IMR-90 (cell line): ENCODE data around the gene OR6J1. TPM values are rescaled to one million over a fixed set of nuclear protein-coding genes. Genes with fewer than 3 reads are reported as not detected.

Source experiments
- ATAC-seq: fragments of 200-7000 bp; cut with Tn5 transposase; 2 replicates; pipeline ENCODE4 v1.9.1; 2020; ENCODE audit warnings: low read depth, mild to moderate bottlenecking, moderate library complexity
- BruUV-seq: library from RNA; stranded (reverse); fragments of 400-500 nt; replicated peaks from 2 replicates; lab custom pipeline; 2021; lab: Mats Ljungman, UMichigan
- CTCF ChIA-PET: fragments of 300-600 bp; formaldehyde crosslinking; extraction: SDS; loops from one replicate; lab custom pipeline; 2021; ENCODE audit warnings: antibody characterized with exemption; lab: Yijun Ruan, JAX
- POLR2A ChIA-PET: fragments of 300-600 bp; sonication (Branson Sonifier 250); formaldehyde crosslinking; loops from one replicate; lab custom pipeline; 2022; ENCODE audit warnings: antibody characterized with exemption; ENCODE audit not compliant: unreplicated experiment; lab: Charles Lee
- DNase-seq: peaks from one replicate; pipeline ENCODE4 v3.0.0; 2013
- H2AFZ ChIP-seq: replicated peaks from 2 replicates; pipeline ENCODE3; 2013; ENCODE audit warnings: low read length, mild to moderate bottlenecking; ENCODE audit not compliant: poor library complexity
- H2AK5ac ChIP-seq: 2 replicates; pipeline ENCODE4 v1.6.1; 2013; ENCODE audit warnings: low read depth, low read length, inconsistent platforms
- H2AK9ac ChIP-seq: replicated peaks from 2 replicates; pipeline ENCODE3; 2013; ENCODE audit warnings: mild to moderate bottlenecking, low read depth, low read length, moderate library complexity; ENCODE audit not compliant: poor library complexity
- H2BK120ac ChIP-seq: 2 replicates; pipeline ENCODE4 v1.6.1; 2013; ENCODE audit warnings: low read depth, low read length, inconsistent platforms
- H2BK15ac ChIP-seq: 3 replicates; pipeline ENCODE4 v1.6.1; 2013; ENCODE audit warnings: low read depth, low read length, inconsistent platforms
- H2BK20ac ChIP-seq: 2 replicates; pipeline ENCODE4 v1.6.1; 2013; ENCODE audit warnings: low read depth, mild to moderate bottlenecking, inconsistent platforms, low read length, moderate library complexity
- H2BK5ac ChIP-seq: 2 replicates; pipeline ENCODE4 v1.6.1; 2013; ENCODE audit warnings: mild to moderate bottlenecking, low read depth, low read length, inconsistent platforms; ENCODE audit not compliant: poor library complexity, severe bottlenecking
- H3K14ac ChIP-seq: replicated peaks from 2 replicates; pipeline ENCODE4 v1.6.1; 2013; ENCODE audit warnings: low read depth, low read length, inconsistent platforms
- H3K18ac ChIP-seq: 2 replicates; pipeline ENCODE4 v1.6.1; 2013; ENCODE audit warnings: low read depth, low read length, control low read depth
- H3K23ac ChIP-seq: 2 replicates; pipeline ENCODE4 v1.6.1; 2013; ENCODE audit warnings: low read depth, low read length, inconsistent platforms
- H3K27ac ChIP-seq: 2 replicates; pipeline ENCODE4 v1.5.1; 2013; ENCODE audit warnings: mild to moderate bottlenecking, control low read depth, low read length; ENCODE audit not compliant: insufficient read depth
- H3K27me3 ChIP-seq: 2 replicates; pipeline ENCODE4 v1.6.1; 2013; ENCODE audit warnings: low read length; ENCODE audit not compliant: control insufficient read depth, insufficient read depth
- H3K36me3 ChIP-seq: 2 replicates; pipeline ENCODE4 v1.6.1; 2013; ENCODE audit warnings: low read length, mixed read lengths; ENCODE audit not compliant: control insufficient read depth, insufficient read depth
- H3K4ac ChIP-seq: 2 replicates; pipeline ENCODE4 v1.6.1; 2013; ENCODE audit warnings: low read depth, low read length, inconsistent platforms
- H3K4me1 ChIP-seq: 2 replicates; pipeline ENCODE4 v1.6.1; 2013; ENCODE audit warnings: low read length, mixed read lengths; ENCODE audit not compliant: control insufficient read depth, insufficient read depth
- H3K4me2 ChIP-seq: 2 replicates; pipeline ENCODE4 v1.6.1; 2013; ENCODE audit warnings: low read depth, mild to moderate bottlenecking, control low read depth, low read length, moderate library complexity
- H3K4me3 ChIP-seq: 2 replicates; pipeline ENCODE4 v1.5.1; 2013; ENCODE audit warnings: low read depth, mild to moderate bottlenecking, control low read depth, low read length, moderate library complexity; ENCODE audit not compliant: insufficient read depth
- H3K56ac ChIP-seq: 2 replicates; pipeline ENCODE4 v1.6.1; 2013; ENCODE audit warnings: low read length, inconsistent platforms; ENCODE audit not compliant: insufficient read depth; ENCODE audit errors: extremely low read depth
- H3K79me1 ChIP-seq, 2 experiments: 2 replicates each; pipeline ENCODE4 v1.6.1; 2013; ENCODE audit warnings: low read length in 2 of 2, inconsistent platforms in 1 of 2, low read depth in 1 of 2
- H3K9ac ChIP-seq: 2 replicates; pipeline ENCODE4 v1.6.1; 2013; ENCODE audit warnings: low read depth, low read length, control low read depth
- H3K9me1 ChIP-seq: 2 replicates; pipeline ENCODE4 v1.6.1; 2013; ENCODE audit warnings: low read length, inconsistent platforms; ENCODE audit not compliant: insufficient read depth
- H3K9me3 ChIP-seq: 2 replicates; pipeline ENCODE4 v1.6.1; 2013; ENCODE audit warnings: low read length; ENCODE audit not compliant: control insufficient read depth, insufficient read depth
- H4K20me1 ChIP-seq: 2 replicates; pipeline ENCODE4 v1.6.1; 2013; ENCODE audit warnings: low read length, inconsistent platforms; ENCODE audit not compliant: insufficient read depth
- H4K5ac ChIP-seq: 2 replicates; pipeline ENCODE4 v1.6.1; 2013; ENCODE audit warnings: mild to moderate bottlenecking, low read depth, low read length, control low read depth
- H4K8ac ChIP-seq, 2 experiments: 2 replicates each; pipeline ENCODE4 v1.6.1; 2013; ENCODE audit warnings: low read depth in 2 of 2, low read length in 2 of 2, control low read depth in 1 of 2, inconsistent platforms in 1 of 2
- H4K91ac ChIP-seq: 2 replicates; pipeline ENCODE4 v1.6.1; 2013; ENCODE audit warnings: low read depth, low read length, inconsistent platforms; ENCODE audit not compliant: insufficient read depth
- BHLHE40 ChIP-seq: fragments of 150-350 bp; IDR thresholded peaks from 2 replicates; pipeline ENCODE4 v1.6.1; 2016; ENCODE audit warnings: mild to moderate bottlenecking, low read depth, low read length
- CEBPB ChIP-seq: IDR thresholded peaks from 2 replicates; pipeline ENCODE4 v1.6.1; 2012; ENCODE audit warnings: low read depth, low read length, improper control_type of control experiment
- CHD1 ChIP-seq: IDR thresholded peaks from 2 replicates; pipeline ENCODE4 v1.6.1; 2012; ENCODE audit warnings: low read depth, low read length, improper control_type of control experiment
- CTCF ChIP-seq: conservative IDR thresholded peaks from 2 replicates; pipeline ENCODE4 v1.5.1; 2012; ENCODE audit warnings: mild to moderate bottlenecking, low read depth, low read length, improper control_type of control experiment
- ELK1 ChIP-seq: fragments of 150-350 bp; IDR thresholded peaks from 2 replicates; pipeline ENCODE4 v1.6.1; 2016; ENCODE audit warnings: low read depth, mild to moderate bottlenecking, low read length, moderate library complexity, borderline replicate concordance
- FOS ChIP-seq: fragments of 150-350 bp; IDR thresholded peaks from 2 replicates; pipeline ENCODE4 v1.6.1; 2016; ENCODE audit warnings: low read depth, low read length
- MAFK ChIP-seq: IDR thresholded peaks from 2 replicates; pipeline ENCODE4 v1.6.1; 2012; ENCODE audit warnings: low read depth, low read length, improper control_type of control experiment
- MAZ ChIP-seq: IDR thresholded peaks from 2 replicates; pipeline ENCODE4 v1.6.1; 2012; ENCODE audit warnings: low read depth, mild to moderate bottlenecking, low read length, improper control_type of control experiment, moderate library complexity, borderline replicate concordance
- MXI1 ChIP-seq: IDR thresholded peaks from 2 replicates; pipeline ENCODE4 v1.6.1; 2012; ENCODE audit warnings: low read depth, mild to moderate bottlenecking, low read length, moderate library complexity, borderline replicate concordance
- NFE2L2 ChIP-seq: fragments of 150-350 bp; IDR thresholded peaks from 2 replicates; pipeline ENCODE4 v1.6.1; 2016; ENCODE audit warnings: low read depth, mild to moderate bottlenecking, low read length
- POLR2A ChIP-seq: IDR thresholded peaks from 2 replicates; pipeline ENCODE4 v1.6.1; 2012; ENCODE audit warnings: mild to moderate bottlenecking, low read depth, low read length
- RAD21 ChIP-seq: IDR thresholded peaks from 2 replicates; pipeline ENCODE4 v1.6.1; 2012; ENCODE audit warnings: low read length, improper control_type of control experiment
- RCOR1 ChIP-seq: IDR thresholded peaks from 2 replicates; pipeline ENCODE4 v1.6.1; 2012; ENCODE audit warnings: mild to moderate bottlenecking, low read length, improper control_type of control experiment; ENCODE audit not compliant: insufficient replicate concordance
- RFX5 ChIP-seq: IDR thresholded peaks from 2 replicates; pipeline ENCODE4 v1.8.0; 2012; ENCODE audit warnings: low read depth, mild to moderate bottlenecking, low read length, moderate library complexity
- SMC3 ChIP-seq: fragments of 150-350 bp; IDR thresholded peaks from 2 replicates; pipeline ENCODE4 v1.6.1; 2016; ENCODE audit warnings: low read depth, mild to moderate bottlenecking, antibody characterized with exemption, low read length, moderate library complexity
- USF2 ChIP-seq: fragments of 150-350 bp; IDR thresholded peaks from 2 replicates; pipeline ENCODE4 v1.6.1; 2017; ENCODE audit warnings: mild to moderate bottlenecking, antibody characterized with exemption, low read length, low read depth
- WGBS, 2 experiments: methylation state at CpG; one replicate each; pipeline versions ENCODE4 v1.1.5 to v1.1.7; 2013; ENCODE audit warnings: missing lambda C conversion rate in 2 of 2; ENCODE audit not compliant: insufficient read length in 1 of 2; ENCODE audit errors: extremely low coverage in 2 of 2; 5-methylcytosine and 5-hydroxymethylcytosine counted together
- dilution Hi-C: fragments of 300-500 bp; cut with HindIII; formaldehyde crosslinking; loops from one replicate; pipeline ENCODE4 v1.14.3; 2018; ENCODE audit warnings: low sequenced_read_pairs; ENCODE audit not compliant: unreplicated experiment
- in situ Hi-C: fragments of 300-500 bp; cut with MboI; formaldehyde crosslinking; loops from 3 replicates; pipeline ENCODE4 v1.14.3; 2019; ENCODE audit warnings: low sequenced_read_pairs, inconsistent platforms, mixed read lengths
- intact Hi-C: fragments of 100-400 bp; cut with micrococcal nuclease; formaldehyde crosslinking; loops from 2 replicates; pipeline ENCODE4 v1.10.0; 2022
- polyA plus RNA-seq, 3 experiments: library from polyadenylated mRNA; depleted of rRNA; stranded (reverse); fragments of >200 nt; gene quantifications; 2 replicates each; pipeline ENCODE4 v1.2.3, GENCODE V29; 2012; ENCODE audit warnings: low replicate concordance in 1 of 3
- total RNA-seq: library from RNA; depleted of rRNA; stranded (reverse); fragments of >200 nt; gene quantifications from 2 replicates; pipeline ENCODE4 v1.2.3, GENCODE V29; 2012

Gene OR6J1
- total and polyA plus RNA-seq, 2 of the 4 experiments (the other 2 are of a cell fraction) = not detected

GRCh38 chr14:22614240-22614799, 29.8 kb downstream of the OR6J1 start:
- Histone ChIP-seq H2BK5ac (peak overlapping the region; percentile 41), H2AK5ac (no peak overlapping the region), H3K4me3 (no peak overlapping the region), H2BK20ac (no peak overlapping the region), H3K4me2 (peak overlapping the region; percentile 17; the same call in 1 of the 2 replicates), H3K4me1 (peaks cover 7% of the 10 kb centered on the region), H4K91ac (no peak overlapping the region), H3K9me3 (no peaks in the 10 kb centered on the region), H4K20me1 (no peaks in the 10 kb centered on the region), H3K4ac (no peak overlapping the region; the same call in 1 of the 2 replicates), H3K56ac (no peak overlapping the region), H4K8ac (no peak overlapping the region; a peak in 1 of 4 replicates), H3K79me1 (no peaks in the 10 kb centered on the region; a peak in 1 of 4 replicates), H3K27ac (no peak overlapping the region), H3K27me3 (no peaks in the 10 kb centered on the region), H3K9me1 (peaks cover 31% of the 10 kb centered on the region), H3K36me3 (peaks cover 28% of the 10 kb centered on the region), H2AK9ac (no peak overlapping the region), H2AFZ (peak overlapping the region; percentile 38), H3K14ac (no peak overlapping the region), H3K9ac (no peak overlapping the region), H2BK15ac (no peak overlapping the region), H3K23ac (no peak overlapping the region), H2BK120ac (peak overlapping the region; percentile 55; the same call in 1 of the 2 replicates), H4K5ac (no peak overlapping the region), H3K18ac (no peak overlapping the region)
- dilution Hi-C loops = no loop called here
- TF ChIP-seq BHLHE40 (peak; percentile 90), MAZ (peak; percentile 47; the same call in 1 of the 2 replicates), USF2 (peak; percentile 36; the same call in 1 of the 2 replicates), RAD21 (no peak), CHD1 (no peak), MXI1 (no peak), NFE2L2 (no peak), FOS (peak; percentile 57), POLR2A (0 out of 2 replicates have a peak, but pooled peaks have one; percentile 8), CTCF (no peak), CEBPB (peak; percentile 79), MAFK (no peak; the same call in 1 of the 2 replicates), SMC3 (no peak), RCOR1 (peak; percentile 66), ELK1 (no peak), RFX5 (no peak)
- POLR2A ChIA-PET = no interaction called here
- ATAC-seq (peak; percentile 92), DNase-seq (peak; percentile 98)
- in situ Hi-C loops = no loop called here
- CTCF ChIA-PET = no interaction called here
- BruUV-seq = no TSS peak
- intact Hi-C loops = no loop called here
- no CpG with 5 or more reads among the region's 6 CpGs for WGBS, 2 experiments
